WTC11 (cell line): ENCODE measurements around the gene GRK6. TPM values are rescaled to one million over a fixed set of nuclear protein-coding genes. Genes with fewer than 3 reads are reported as not detected.
A peak's percentile ranks its signal among the peaks of the same experiment; 100 is the strongest.

ENCODE experiments used
- ATAC-seq: fragments of 200-7000 bp; cut with Tn5 transposase; 2 replicates; pipeline ENCODE4 v1.10.0; 2021; ENCODE audit warnings: mild to moderate bottlenecking, moderate library complexity
- CTCF ChIA-PET: fragments of 300-600 bp; sonication (Branson Sonifier 250); formaldehyde crosslinking; loops from one replicate; lab custom pipeline; 2021; ENCODE audit warnings: antibody characterized with exemption; lab: Charles Lee
- POLR2A ChIA-PET: fragments of 350-600 bp; sonication (Branson Sonifier 250); formaldehyde crosslinking; loops from one replicate; lab custom pipeline; 2021; ENCODE audit warnings: antibody characterized with exemption; lab: Charles Lee
- DNase-seq: peaks from one replicate; pipeline ENCODE4 v3.0.0; 2021; ENCODE audit warnings: low spot score
- H3K27ac Mint-ChIP-seq: 2 replicates; pipeline ENCODE4 v1.8.0; 2021; ENCODE audit warnings: mixed read lengths
- H3K27me3 Mint-ChIP-seq: 2 replicates; pipeline ENCODE4 v1.8.0; 2021; ENCODE audit warnings: low read depth, mild to moderate bottlenecking, moderate library complexity, mixed read lengths
- H3K36me3 Mint-ChIP-seq: 2 replicates; pipeline ENCODE4 v1.8.0; 2021; ENCODE audit warnings: mixed read lengths
- H3K4me1 Mint-ChIP-seq: 2 replicates; pipeline ENCODE4 v1.8.0; 2022; ENCODE audit warnings: mixed read lengths
- H3K4me3 Mint-ChIP-seq: 2 replicates; pipeline ENCODE4 v1.8.0; 2021; ENCODE audit warnings: mild to moderate bottlenecking, moderate library complexity, mixed read lengths
- H3K9me3 Mint-ChIP-seq: 2 replicates; pipeline ENCODE4 v1.8.0; 2021; ENCODE audit warnings: mixed read lengths
- ATF1 ChIP-seq: sonication (generic); formaldehyde crosslinking; IDR thresholded peaks from 2 replicates; pipeline ENCODE4 v1.8.1; 2023; ENCODE audit warnings: mild to moderate bottlenecking, moderate library complexity, missing genetic modification reagents
- CBFB ChIP-seq: sonication (generic); formaldehyde crosslinking; IDR thresholded peaks from 2 replicates; pipeline ENCODE4 v1.8.1; 2022; ENCODE audit warnings: mild to moderate bottlenecking, low read depth, missing genetic modification reagents
- FOXJ3 ChIP-seq: sonication (generic); formaldehyde crosslinking; IDR thresholded peaks from 2 replicates; pipeline ENCODE4 v1.9.0; 2021; ENCODE audit warnings: missing genetic modification reagents, mild to moderate bottlenecking, borderline replicate concordance
- FOXP1 ChIP-seq: sonication (generic); formaldehyde crosslinking; IDR thresholded peaks from 2 replicates; pipeline ENCODE4 v1.8.0; 2022; ENCODE audit warnings: missing genetic modification reagents, mild to moderate bottlenecking, moderate library complexity, borderline replicate concordance
- GABPB1 ChIP-seq: sonication (generic); formaldehyde crosslinking; IDR thresholded peaks from 2 replicates; pipeline ENCODE4 v1.8.1; 2023; ENCODE audit warnings: mild to moderate bottlenecking, missing genetic modification reagents
- GTF2I ChIP-seq: fragments of 250-450 bp; sonication (Bioruptor Pico); conservative IDR thresholded peaks from 2 replicates; pipeline ENCODE4 v1.4.0; 2021; ENCODE audit warnings: mild to moderate bottlenecking
- IRF2 ChIP-seq: sonication (generic); formaldehyde crosslinking; IDR thresholded peaks from 2 replicates; pipeline ENCODE4 v1.8.0; 2022; ENCODE audit warnings: low read depth, missing genetic modification reagents, borderline replicate concordance
- JAZF1 ChIP-seq: fragments of 250-450 bp; sonication (Bioruptor Pico); IDR thresholded peaks from 2 replicates; pipeline ENCODE4 v1.9.0; 2021; ENCODE audit warnings: moderate library complexity, mild to moderate bottlenecking, inconsistent platforms
- JUN ChIP-seq: sonication (generic); formaldehyde crosslinking; IDR thresholded peaks from 2 replicates; pipeline ENCODE4 v1.8.0; 2023; ENCODE audit warnings: mild to moderate bottlenecking, missing genetic modification reagents
- MXD4 ChIP-seq: fragments of 250-450 bp; sonication (Bioruptor Pico); IDR thresholded peaks from 2 replicates; pipeline ENCODE4 v1.8.0; 2021; ENCODE audit warnings: mild to moderate bottlenecking, moderate library complexity, borderline replicate concordance
- MYBL2 ChIP-seq: sonication (generic); formaldehyde crosslinking; IDR thresholded peaks from 2 replicates; pipeline ENCODE4 v1.8.1; 2023; ENCODE audit warnings: mild to moderate bottlenecking, moderate library complexity, missing genetic modification reagents
- OVOL2 ChIP-seq: fragments of 250-450 bp; sonication (Bioruptor Pico); IDR thresholded peaks from 2 replicates; pipeline ENCODE4 v1.9.0; 2021; ENCODE audit warnings: mild to moderate bottlenecking, borderline replicate concordance
- SOX15 ChIP-seq: fragments of 250-450 bp; sonication (Bioruptor Pico); IDR thresholded peaks from 2 replicates; pipeline ENCODE4 v1.9.0; 2021; ENCODE audit warnings: mild to moderate bottlenecking
- ZNF138 ChIP-seq: sonication (generic); formaldehyde crosslinking; conservative IDR thresholded peaks from 2 replicates; pipeline ENCODE4 v1.8.1; 2022; ENCODE audit warnings: mild to moderate bottlenecking, moderate library complexity, missing genetic modification reagents
- ZNF219 ChIP-seq: sonication (generic); formaldehyde crosslinking; IDR thresholded peaks from 2 replicates; pipeline ENCODE4 v1.8.0; 2023; ENCODE audit warnings: missing genetic modification reagents, mild to moderate bottlenecking, borderline replicate concordance
- total RNA-seq: library from RNA; stranded (reverse); gene quantifications from 3 replicates; pipeline ENCODE4 v1.2.3, GENCODE V29; 2021
- TF ChIP-seq, protein P1 (sequence below): fragments of 250-450 bp; sonication (Bioruptor Pico); IDR thresholded peaks from 2 replicates; pipeline ENCODE4 v1.9.0; 2021; ENCODE audit warnings: mild to moderate bottlenecking
- TF ChIP-seq, protein P2 (sequence below): fragments of 250-450 bp; sonication (Bioruptor Pico); IDR thresholded peaks from 2 replicates; pipeline ENCODE4 v1.9.0; 2021; ENCODE audit warnings: mild to moderate bottlenecking
- TF ChIP-seq, protein P3 (sequence below): sonication (generic); formaldehyde crosslinking; IDR thresholded peaks from 2 replicates; pipeline ENCODE4 v1.8.0; 2022; ENCODE audit warnings: mild to moderate bottlenecking, missing genetic modification reagents
- TF ChIP-seq, protein P4 (sequence below): sonication (generic); formaldehyde crosslinking; IDR thresholded peaks from 2 replicates; pipeline ENCODE4 v1.8.0; 2023; ENCODE audit warnings: mild to moderate bottlenecking, missing genetic modification reagents
- TF ChIP-seq, protein P5 (sequence below): fragments of 250-450 bp; sonication (Bioruptor Pico); IDR thresholded peaks from 2 replicates; pipeline ENCODE4 v2.1.2; 2022; ENCODE audit warnings: mild to moderate bottlenecking, moderate library complexity

GRK6 gene
- total RNA-seq, 1 experiment from 2014 or later = 69.2 TPM

DNA sequence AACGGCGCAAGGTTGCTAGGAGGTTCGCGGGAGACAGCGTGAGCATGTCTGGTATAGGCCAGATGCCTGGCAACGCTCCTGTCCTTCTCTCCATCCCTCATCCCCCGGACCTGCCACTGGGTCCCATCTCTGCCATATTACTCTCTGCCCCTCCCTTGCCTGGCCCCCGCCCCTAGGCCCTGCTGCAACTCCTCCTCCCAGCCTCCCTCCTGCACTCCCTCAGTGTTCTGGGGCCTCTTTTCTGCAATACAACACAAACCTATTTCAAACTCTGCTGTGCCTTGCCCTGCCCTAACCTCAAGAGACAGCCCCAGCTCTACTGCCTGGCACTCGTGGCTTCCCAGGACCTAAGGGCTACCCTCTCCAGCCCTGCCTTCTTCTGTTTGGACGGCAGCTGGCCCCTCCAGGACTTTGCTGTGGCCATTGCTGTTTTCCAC is 55.9 kb downstream of the GRK6 start:
- Mint-ChIP-seq H3K36me3 (peaks cover 32% of the 10 kb centered on the region), H3K9me3 (no peaks in the 10 kb centered on the region), H3K4me1 (no peaks in the 10 kb centered on the region), H3K27me3 (no peaks in the 10 kb centered on the region), H3K27ac (no peak overlapping the region), H3K4me3 (no peak overlapping the region)
- ATAC-seq = peak; percentile 5; the same call in 1 of the 2 replicates
- CTCF ChIA-PET = interaction anchor here (16.7 kb wide), 1 partner anchor 11 kb away, joined by 230 read pairs; the partner anchor contains the start of gene PDLIM7
- no peak for DNase-seq
- POLR2A ChIA-PET = interaction anchor here (0.6 kb wide), 1 partner anchor 93 kb away, joined by 5 read pairs; no protein-coding TSS in a partner anchor
- TF ChIP-seq, protein P1, sequence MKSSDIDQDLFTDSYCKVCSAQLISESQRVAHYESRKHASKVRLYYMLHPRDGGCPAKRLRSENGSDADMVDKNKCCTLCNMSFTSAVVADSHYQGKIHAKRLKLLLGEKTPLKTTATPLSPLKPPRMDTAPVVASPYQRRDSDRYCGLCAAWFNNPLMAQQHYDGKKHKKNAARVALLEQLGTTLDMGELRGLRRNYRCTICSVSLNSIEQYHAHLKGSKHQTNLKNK (CRISPR knock-in tag) = no peak
- no peak for TF ChIP-seq FOXJ3 (CRISPR knock-in tag)
- TF ChIP-seq, protein P2, sequence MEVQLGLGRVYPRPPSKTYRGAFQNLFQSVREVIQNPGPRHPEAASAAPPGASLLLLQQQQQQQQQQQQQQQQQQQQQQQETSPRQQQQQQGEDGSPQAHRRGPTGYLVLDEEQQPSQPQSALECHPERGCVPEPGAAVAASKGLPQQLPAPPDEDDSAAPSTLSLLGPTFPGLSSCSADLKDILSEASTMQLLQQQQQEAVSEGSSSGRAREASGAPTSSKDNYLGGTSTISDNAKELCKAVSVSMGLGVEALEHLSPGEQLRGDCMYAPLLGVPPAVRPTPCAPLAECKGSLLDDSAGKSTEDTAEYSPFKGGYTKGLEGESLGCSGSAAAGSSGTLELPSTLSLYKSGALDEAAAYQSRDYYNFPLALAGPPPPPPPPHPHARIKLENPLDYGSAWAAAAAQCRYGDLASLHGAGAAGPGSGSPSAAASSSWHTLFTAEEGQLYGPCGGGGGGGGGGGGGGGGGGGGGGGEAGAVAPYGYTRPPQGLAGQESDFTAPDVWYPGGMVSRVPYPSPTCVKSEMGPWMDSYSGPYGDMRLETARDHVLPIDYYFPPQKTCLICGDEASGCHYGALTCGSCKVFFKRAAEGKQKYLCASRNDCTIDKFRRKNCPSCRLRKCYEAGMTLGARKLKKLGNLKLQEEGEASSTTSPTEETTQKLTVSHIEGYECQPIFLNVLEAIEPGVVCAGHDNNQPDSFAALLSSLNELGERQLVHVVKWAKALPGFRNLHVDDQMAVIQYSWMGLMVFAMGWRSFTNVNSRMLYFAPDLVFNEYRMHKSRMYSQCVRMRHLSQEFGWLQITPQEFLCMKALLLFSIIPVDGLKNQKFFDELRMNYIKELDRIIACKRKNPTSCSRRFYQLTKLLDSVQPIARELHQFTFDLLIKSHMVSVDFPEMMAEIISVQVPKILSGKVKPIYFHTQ (CRISPR knock-in tag) = 0 out of 2 replicates have a peak, but pooled peaks have one; percentile 55
- TF ChIP-seq MXD4 = no peak

DNA sequence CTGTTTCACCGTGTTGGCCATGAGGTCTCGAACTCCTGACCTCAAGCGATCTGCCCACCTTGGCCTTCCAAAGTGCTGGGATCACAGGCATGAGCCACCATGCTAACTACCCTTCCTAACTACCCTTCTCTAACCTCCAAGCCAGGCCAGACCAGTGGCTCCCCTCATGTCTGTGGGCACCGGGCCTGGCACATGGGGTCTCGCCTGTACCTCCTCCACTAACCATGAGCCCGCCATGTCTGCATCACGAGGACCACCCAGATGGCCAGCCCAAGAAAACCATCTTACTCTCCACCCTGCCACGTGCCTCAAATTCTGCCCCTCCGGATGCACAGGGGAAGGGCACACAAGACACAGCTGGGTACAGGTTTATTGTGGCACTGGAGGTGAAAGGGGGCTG is 56.6 kb downstream of the GRK6 start:
- no peak overlapping the region for H3K4me3 Mint-ChIP-seq
- CTCF ChIA-PET = interaction anchor here (16.7 kb wide), 1 partner anchor 10 kb away, joined by 230 read pairs; the partner anchor contains the start of gene PDLIM7

More for the DNA sequence above, 56.6 kb downstream of the GRK6 start:
- Mint-ChIP-seq H3K9me3 (no peaks in the 10 kb centered on the region), H3K27ac (no peak overlapping the region), H3K27me3 (no peaks in the 10 kb centered on the region), H3K4me1 (no peaks in the 10 kb centered on the region), H3K36me3 (peaks cover 38% of the 10 kb centered on the region)
- POLR2A ChIA-PET = interaction anchor here (0.6 kb wide), 2 partner anchors 13 to 93 kb away, joined by 3 to 5 read pairs; no protein-coding TSS in a partner anchor
- no peak for DNase-seq
- TF ChIP-seq ZNF138 (CRISPR knock-in tag) (no peak), OVOL2 (CRISPR knock-in tag) (no peak), IRF2 (CRISPR knock-in tag) (no peak), MYBL2 (no peak), CBFB (CRISPR knock-in tag) (no peak), GABPB1 (CRISPR knock-in tag) (no peak), FOXJ3 (CRISPR knock-in tag) (no peak), MXD4 (no peak), ZNF219 (CRISPR knock-in tag) (no peak), GTF2I (CRISPR knock-in tag) (no peak), ATF1 (no peak), JUN (no peak), SOX15 (no peak), FOXP1 (CRISPR knock-in tag) (no peak), JAZF1 (CRISPR knock-in tag) (no peak)
- TF ChIP-seq, protein P3, sequence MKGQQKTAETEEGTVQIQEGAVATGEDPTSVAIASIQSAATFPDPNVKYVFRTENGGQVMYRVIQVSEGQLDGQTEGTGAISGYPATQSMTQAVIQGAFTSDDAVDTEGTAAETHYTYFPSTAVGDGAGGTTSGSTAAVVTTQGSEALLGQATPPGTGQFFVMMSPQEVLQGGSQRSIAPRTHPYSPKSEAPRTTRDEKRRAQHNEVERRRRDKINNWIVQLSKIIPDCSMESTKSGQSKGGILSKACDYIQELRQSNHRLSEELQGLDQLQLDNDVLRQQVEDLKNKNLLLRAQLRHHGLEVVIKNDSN (CRISPR knock-in tag) = no peak
- TF ChIP-seq, protein P4, sequence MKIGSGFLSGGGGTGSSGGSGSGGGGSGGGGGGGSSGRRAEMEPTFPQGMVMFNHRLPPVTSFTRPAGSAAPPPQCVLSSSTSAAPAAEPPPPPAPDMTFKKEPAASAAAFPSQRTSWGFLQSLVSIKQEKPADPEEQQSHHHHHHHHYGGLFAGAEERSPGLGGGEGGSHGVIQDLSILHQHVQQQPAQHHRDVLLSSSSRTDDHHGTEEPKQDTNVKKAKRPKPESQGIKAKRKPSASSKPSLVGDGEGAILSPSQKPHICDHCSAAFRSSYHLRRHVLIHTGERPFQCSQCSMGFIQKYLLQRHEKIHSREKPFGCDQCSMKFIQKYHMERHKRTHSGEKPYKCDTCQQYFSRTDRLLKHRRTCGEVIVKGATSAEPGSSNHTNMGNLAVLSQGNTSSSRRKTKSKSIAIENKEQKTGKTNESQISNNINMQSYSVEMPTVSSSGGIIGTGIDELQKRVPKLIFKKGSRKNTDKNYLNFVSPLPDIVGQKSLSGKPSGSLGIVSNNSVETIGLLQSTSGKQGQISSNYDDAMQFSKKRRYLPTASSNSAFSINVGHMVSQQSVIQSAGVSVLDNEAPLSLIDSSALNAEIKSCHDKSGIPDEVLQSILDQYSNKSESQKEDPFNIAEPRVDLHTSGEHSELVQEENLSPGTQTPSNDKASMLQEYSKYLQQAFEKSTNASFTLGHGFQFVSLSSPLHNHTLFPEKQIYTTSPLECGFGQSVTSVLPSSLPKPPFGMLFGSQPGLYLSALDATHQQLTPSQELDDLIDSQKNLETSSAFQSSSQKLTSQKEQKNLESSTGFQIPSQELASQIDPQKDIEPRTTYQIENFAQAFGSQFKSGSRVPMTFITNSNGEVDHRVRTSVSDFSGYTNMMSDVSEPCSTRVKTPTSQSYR (CRISPR knock-in tag) = no peak
- TF ChIP-seq, protein P5, sequence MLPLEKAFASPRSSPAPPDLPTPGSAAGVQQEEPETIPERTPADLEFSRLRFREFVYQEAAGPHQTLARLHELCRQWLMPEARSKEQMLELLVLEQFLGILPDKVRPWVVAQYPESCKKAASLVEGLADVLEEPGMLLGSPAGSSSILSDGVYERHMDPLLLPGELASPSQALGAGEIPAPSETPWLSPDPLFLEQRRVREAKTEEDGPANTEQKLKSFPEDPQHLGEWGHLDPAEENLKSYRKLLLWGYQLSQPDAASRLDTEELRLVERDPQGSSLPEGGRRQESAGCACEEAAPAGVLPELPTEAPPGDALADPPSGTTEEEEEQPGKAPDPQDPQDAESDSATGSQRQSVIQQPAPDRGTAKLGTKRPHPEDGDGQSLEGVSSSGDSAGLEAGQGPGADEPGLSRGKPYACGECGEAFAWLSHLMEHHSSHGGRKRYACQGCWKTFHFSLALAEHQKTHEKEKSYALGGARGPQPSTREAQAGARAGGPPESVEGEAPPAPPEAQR (CRISPR knock-in tag) = no peak
- ATAC-seq = no peak
